Breast epithelium (tissue), 3 donors: ENCODE data around the gene HUS1B.

Source experiments
- CTCF ChIP-seq, 3 donors: fragments of 450-650 bp; IDR thresholded peaks; one replicate each; pipeline ENCODE4 v1.5.1; 2016 to 2017; ENCODE audit warnings: antibody characterized with exemption in 3 of 3, mild to moderate bottlenecking in 3 of 3, moderate library complexity in 3 of 3
- POLR2A ChIP-seq: fragments of 450-650 bp; IDR thresholded peaks from one replicate; pipeline ENCODE4 v1.6.1; 2016; ENCODE audit warnings: antibody characterized with exemption, mild to moderate bottlenecking, moderate library complexity
- POLR2AphosphoS5 ChIP-seq, 3 donors: sonication (generic); formaldehyde crosslinking; IDR thresholded peaks; one replicate each; pipeline ENCODE4 v1.6.1; 2017; ENCODE audit warnings: antibody characterized with exemption in 3 of 3

- TF ChIP-seq POLR2A (no peak), CTCF (IDR thresholded peaks at IDR 0.05) (no peak), POLR2AphosphoS5 (IDR thresholded peaks at IDR 0.05) (no peak)
Observed at GRCh38 chr6:701700-702479, 45.0 kb upstream of the HUS1B start.
